ENCODE data around the gene EPN1.
"Not testable (repeated sequence)": the region's sequence is repeated elsewhere in the genome, so short reads cannot be mapped to it uniquely, and the experiment has no call there.

The EPN1 gene

DNA sequence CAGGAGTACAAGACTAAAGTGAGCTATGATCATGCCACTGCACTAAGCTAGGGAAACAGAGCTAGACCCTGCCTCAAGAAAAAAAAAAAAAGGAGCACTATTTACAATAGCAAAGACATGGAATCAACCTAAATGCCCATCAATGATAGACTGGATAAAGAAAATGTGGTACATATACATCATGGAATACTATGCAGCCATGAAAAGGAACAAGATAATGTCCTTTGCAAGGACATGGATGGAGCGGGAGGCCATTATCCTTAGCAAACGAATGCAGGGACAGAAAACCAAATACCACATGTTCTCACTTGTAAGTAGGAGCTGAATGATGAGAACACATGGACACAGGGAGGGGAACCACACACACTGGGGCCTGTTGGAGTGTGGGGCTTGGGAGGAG is 55.4 kb downstream of the EPN1 start:
- DNase-seq = not testable (repeated sequence)

DNA sequence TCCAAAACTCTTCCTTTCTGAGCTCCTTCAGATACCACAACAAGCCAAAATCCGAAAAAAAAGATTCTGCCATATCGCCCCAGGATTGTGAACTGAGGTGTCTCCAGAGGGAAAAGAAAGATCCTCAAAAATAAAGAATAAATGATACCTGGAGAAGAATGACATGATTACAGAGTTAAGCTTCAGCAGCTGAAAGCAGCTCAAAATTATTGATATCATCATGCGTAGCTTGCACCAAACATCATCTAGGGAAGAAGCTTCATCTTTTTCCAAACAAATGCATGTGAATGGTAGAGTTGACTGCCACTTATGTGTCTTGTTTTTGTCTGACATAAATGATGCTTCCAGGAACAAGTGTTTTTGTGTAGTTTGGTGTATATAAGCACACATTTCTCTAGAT is 63.3 kb downstream of the EPN1 start, which contains the start of gene NLRP9:
Gene NLRP9 (minus strand): TSS at position 101 of the 400 bp plus-strand sequence. CDS start 28 bp downstream, at position 73.
- DNase-seq = no peak

DNA sequence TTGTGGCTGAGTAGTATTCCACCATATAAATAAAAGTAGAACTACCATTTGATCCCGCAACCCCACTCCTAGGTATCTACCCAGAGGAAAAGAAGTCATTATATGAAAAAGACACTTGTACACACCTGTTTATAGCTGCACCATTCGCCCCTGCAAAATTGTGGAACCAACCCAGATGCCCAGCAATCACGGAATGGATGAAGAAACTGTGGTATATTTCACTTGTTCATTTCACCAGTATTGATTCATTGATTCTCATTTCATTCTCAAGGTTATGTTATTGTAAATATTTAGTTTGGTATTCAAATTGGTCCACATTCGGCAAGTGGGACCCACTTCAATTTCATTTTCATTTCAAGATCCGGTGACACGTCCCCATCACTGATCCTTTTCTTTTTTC is 75.7 kb downstream of the EPN1 start:
- DNase-seq = no peak

DNA sequence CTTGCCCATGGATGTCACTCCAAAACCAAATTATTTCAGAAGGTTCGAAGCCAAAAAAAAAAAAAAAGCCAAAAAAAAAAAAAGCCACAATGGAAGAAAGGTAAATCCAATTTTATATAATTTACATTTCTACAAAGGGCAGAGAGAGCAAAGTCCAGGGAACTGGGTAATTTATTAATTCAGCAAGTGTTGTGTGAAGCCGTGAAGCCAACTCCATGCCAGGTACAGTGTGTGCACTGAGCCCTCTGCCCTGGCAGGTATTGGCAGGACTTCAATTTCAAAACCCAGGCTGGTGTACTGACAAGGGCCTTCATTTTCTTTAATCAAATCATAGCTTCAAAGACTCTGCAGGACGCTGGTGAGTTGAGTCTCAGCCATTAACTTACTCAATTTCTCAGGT is 78.4 kb downstream of the EPN1 start:
- DNase-seq = no peak

DNA sequence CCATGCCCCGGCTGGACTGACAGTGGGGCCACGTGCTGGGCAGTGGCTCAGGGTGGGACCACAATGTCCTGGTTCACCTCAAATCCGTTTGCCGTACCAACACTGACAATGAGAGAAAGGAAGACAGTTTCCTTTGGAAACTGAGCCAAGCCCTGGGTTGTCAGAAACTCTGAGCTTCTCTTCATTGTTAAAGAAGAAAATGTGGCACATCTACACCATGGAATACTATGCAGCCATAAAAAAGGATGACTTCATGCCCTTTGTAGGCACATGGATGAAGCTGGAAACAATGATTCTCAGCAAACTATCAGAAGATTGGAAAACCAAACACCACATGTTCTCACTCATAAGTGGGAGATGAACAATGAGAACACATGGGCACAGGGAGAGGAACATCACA is 81.8 kb downstream of the EPN1 start:
- DNase-seq = not testable (repeated sequence)

DNA sequence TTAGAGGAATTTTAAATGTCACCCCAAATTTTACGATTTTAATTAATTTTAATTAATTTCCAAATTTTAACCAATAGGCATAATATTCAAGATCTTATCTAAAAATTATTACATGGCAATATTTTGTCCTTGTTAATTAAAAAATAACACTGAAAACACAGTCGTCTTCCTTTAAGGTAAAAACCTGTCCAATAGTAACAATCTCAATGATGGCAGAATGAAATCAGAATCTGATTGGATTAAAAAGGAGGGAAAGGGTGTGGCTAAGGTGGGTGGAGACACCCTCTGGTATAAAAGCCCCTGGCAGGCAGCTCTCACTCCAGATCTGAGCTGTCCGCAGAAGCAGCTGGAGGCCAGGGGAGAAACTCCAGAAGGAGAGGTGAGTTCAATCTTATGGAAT is 83.8 kb downstream of the EPN1 start, which contains the start of gene RFPL4A:
Gene RFPL4A (plus strand): TSS at position 301 of the 400 bp plus-strand sequence. CDS start 2,704 bp downstream, outside the sequence.
- not testable (repeated sequence) for DNase-seq
